T-helper 2 cell (primary cell): ENCODE results near the gene RPUSD1.
"Not testable (repeated sequence)": the region's sequence is repeated elsewhere in the genome, so short reads cannot be mapped to it uniquely, and the experiment has no call there.

Experiments used
- DNase-seq, 5 experiments: peaks; one replicate each; pipeline versions ENCODE4 v3.0.0 to v3.0.0-alpha.2; 2012 to 2022
- total RNA-seq, 2 donors: gene quantifications; one replicate each; lab custom pipeline; 2026; lab: John Stamatoyannopoulos, UW

The RPUSD1 gene, protein sequence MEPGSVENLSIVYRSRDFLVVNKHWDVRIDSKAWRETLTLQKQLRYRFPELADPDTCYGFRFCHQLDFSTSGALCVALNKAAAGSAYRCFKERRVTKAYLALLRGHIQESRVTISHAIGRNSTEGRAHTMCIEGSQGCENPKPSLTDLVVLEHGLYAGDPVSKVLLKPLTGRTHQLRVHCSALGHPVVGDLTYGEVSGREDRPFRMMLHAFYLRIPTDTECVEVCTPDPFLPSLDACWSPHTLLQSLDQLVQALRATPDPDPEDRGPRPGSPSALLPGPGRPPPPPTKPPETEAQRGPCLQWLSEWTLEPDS
- 14.3 to 18.7 reads per million in 2 donors for total RNA-seq

DNA sequence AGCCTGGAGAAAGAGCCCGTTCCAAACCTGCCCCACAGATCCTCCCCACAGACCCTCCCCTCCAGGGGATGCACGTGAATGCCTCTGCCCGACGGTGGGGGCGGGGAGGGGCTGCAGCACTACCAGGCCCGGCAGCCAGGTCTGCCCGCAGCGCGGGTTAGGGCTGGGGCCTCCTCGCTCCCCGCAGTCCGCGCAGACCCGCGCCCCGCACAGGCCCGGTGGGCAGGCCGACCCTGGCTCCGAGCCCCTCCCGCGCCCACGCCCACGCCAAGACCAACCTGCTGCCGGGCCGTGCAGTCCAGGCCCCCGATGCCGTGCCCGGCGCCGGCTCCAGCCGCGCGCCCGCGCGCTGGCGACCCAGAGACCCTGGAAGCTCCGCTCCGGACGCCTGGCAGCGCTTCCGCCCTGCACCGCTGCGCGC lies at the start of gene RPUSD1:
Gene RPUSD1, minus strand, starts transcription at position 404 of the 421 bp plus-strand sequence. CDS start 644 bp downstream, outside the sequence.
- no peak for DNase-seq

DNA sequence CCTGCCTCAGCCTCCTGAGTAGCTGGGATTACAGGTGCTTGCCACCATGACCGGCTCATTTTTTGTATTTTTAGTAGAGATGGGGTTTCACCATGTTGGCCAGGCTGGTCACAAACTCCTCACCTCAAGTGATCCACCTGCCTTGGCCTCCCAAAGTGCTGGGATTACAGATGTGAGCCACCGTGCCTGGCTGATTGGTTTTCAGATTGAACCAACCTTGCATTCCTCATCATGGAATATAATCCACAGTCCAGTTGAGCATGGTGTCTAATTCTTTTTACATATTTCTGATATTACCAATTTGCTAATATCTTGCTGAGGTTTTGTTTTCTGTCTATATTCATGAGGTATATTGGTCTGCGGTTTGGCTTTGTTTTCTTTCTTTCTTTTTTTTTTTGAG lies 48.6 kb upstream of the RPUSD1 start:
- not testable (repeated sequence) for DNase-seq

DNA sequence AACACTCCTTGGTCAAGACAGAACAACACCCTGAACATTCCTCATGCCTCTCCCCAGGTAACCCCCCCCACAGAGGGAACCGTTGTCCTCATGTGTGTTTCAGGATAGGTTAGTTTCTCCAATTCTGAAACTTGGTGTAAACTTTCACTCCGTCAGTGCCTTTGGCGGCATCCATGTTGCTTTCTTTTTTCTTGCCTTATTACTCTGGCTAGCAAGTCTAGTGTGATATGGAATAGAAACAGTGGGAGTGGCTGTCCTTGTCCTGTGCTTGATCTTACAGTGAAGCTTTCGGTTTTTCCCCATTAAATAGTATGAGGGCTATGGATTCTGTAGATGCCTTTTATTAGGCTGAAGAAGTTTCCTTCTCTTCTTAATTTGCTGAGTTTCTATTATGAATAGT lies 48.0 kb upstream of the RPUSD1 start:
- DNase-seq: no peak

DNA sequence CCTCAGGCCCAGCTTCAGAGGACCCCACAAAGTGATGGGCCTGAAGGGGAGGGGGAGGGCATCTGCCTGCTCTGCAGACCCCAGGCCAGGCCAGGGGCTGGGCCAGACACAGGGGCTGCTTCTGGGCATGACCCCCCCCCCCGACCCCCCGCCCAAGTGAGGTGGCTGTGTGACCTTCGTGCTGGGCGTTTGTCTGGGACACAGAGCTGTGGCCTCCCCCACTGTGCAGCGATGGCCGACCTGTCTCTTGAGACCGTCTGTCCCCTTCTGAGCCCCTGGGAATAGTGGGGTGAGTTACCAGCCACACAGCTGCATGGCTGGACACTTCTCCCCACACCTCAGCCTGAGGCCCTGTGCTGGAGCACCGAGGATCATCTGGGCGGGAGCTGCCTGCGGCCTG lies 47.2 kb upstream of the RPUSD1 start:
- no peak for DNase-seq

DNA sequence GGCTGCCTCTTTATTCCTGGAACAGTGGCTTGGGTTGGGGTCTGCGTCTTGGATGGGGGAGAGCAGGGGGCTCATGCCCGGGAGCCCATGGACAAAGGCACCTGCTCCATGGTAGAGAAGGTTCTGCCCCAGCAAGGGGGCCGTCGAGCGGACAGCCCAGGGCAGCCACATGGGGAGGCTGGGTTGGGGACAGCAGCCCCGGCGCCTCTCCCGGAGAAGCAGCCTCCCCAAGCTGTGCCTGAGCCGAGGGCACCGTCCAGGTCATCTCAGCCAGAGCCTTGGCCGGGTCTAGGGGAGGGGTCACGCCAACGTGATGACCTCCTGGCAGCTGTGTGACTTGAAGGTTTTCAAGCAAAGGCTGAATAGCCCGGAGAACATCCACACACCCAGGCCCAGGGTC lies 45.2 kb upstream of the RPUSD1 start:
- no peak for DNase-seq

GRCh38 chr16:832652-833336 lies 44.6 kb upstream of the RPUSD1 start:
- no peak for DNase-seq

- no peak for DNase-seq
Measured at GRCh38 chr16:831571-832413, 43.6 kb upstream of the RPUSD1 start.

- DNase-seq: no peak
Measured at GRCh38 chr16:830871-831570, 42.8 kb upstream of the RPUSD1 start.

GRCh38 chr16:830107-830870 lies 42.1 kb upstream of the RPUSD1 start:
- DNase-seq: no peak

- no peak for DNase-seq
Measured at GRCh38 chr16:828891-829290, 40.7 kb upstream of the RPUSD1 start.

DNA sequence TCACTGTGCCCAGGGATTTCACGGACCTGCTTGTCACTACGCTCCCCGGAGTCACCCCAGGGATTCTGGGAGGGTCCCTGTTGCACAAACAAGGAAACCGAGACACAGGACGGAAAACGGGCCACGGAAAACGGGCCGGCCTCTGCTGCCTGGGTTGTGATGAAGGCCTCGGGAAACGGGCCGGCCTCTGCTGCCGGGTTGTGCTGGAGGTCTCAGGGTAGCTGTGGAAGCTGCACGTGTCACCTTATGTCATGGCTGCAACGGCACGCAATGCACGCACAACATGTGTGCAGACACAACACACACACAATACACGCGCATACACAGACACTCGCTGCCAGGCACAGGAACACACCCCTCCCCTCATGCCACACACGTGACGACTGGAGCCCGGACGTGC lies 39.3 kb upstream of the RPUSD1 start:
- DNase-seq: no peak

GRCh38 chr16:825341-826061 lies 37.3 kb upstream of the RPUSD1 start:
- no peak for DNase-seq

GRCh38 chr16:824601-825000 lies 36.4 kb upstream of the RPUSD1 start:
- DNase-seq: no peak

- DNase-seq: no peak
Measured at GRCh38 chr16:824194-824593, 36.0 kb upstream of the RPUSD1 start.

- DNase-seq: no peak
Measured at GRCh38 chr16:822909-823297, 34.7 kb upstream of the RPUSD1 start.

DNA sequence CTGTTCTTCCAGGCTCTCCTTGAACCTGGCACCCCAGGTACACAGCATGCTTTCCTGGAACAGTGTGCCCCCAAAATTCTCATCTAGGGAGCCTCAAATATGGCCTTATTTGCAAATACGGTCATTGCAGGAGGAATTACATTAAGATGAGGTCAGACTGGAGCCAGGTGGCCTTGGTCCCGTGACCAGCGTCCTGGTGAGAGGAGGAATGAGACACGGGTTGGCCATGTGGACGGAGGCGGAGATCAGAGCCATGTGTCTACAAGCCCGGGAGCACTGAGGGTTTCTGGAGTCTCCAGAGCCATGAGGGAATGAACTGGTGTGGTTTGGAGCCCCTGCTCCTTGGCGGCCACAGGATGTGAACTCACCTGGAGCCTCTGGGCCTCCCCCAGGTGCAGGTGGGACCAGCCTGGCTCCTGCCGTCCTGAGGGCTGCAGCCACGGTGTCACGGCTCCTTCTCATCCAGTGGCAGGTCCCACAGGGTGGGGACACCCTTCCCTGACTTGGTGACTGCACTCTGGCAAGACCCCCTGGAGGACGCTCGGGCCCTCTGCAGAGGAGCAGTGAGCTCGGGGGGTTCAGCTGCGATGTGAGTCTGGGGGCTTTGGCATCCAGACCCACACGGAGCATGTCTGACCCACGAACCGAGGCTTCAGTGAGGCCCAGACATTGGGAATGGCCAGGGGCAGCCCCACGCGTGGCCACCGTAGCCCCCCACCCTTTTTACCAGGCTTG lies 34.2 kb upstream of the RPUSD1 start:
- no peak for DNase-seq

DNA sequence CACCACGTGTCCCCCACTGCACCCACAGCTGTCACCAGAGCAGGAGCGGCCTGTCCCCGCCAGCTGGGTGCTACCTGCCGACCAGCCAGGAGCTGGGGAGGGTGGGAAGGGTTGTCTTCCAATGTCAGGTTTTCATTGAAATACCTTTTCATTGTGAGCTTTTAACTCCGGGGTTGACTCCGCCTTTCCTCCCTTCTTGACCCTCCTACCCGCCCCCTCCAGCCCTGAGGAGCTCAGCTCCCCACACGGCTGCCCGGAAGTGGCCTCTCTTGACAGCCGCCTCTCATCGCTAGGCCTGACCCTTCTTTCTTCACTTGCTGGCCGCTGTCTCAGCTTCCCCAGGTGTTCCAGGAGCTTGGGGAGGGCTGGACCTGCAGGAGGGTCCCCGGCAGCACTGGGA lies 33.6 kb upstream of the RPUSD1 start:
- DNase-seq: no peak

DNA sequence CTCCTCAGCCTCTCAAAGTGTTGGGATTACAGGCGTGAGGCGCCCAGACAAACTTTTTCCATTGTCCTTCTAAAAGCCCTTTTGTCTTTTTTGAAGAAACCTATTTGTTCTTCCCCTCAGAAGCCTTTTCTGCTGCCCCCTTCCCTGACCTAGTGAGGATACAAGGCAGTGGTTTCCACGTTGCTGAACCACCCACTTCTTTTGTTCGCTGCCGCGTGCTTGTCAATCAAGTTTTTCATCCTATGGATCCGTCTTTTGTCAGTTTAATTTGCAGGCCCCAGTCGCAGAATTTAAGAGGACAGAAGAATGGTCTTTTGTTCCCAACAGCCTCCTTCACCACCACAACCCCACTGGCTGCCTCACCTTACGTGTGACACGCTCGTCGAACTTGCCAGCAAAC lies 32.6 kb upstream of the RPUSD1 start:
- no peak for DNase-seq

DNA sequence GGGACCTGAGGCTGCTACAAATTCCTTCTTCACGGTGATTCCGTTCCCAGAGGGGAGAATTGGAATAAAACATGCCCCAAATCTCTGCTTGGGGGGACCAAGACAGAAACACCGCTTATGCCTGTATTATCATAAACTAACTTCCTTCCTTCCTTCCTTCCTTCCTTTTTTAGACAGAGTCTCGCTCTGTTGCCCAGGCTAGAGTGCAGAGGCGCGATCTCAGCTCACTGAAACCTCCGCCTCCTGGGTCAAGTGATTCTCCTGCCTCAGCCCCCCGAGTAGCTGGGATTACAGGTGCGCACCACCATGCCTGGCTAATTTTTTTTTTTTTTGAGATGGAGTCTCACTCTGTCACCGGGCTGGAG lies 31.8 kb upstream of the RPUSD1 start:
- not testable (repeated sequence) for DNase-seq

DNA sequence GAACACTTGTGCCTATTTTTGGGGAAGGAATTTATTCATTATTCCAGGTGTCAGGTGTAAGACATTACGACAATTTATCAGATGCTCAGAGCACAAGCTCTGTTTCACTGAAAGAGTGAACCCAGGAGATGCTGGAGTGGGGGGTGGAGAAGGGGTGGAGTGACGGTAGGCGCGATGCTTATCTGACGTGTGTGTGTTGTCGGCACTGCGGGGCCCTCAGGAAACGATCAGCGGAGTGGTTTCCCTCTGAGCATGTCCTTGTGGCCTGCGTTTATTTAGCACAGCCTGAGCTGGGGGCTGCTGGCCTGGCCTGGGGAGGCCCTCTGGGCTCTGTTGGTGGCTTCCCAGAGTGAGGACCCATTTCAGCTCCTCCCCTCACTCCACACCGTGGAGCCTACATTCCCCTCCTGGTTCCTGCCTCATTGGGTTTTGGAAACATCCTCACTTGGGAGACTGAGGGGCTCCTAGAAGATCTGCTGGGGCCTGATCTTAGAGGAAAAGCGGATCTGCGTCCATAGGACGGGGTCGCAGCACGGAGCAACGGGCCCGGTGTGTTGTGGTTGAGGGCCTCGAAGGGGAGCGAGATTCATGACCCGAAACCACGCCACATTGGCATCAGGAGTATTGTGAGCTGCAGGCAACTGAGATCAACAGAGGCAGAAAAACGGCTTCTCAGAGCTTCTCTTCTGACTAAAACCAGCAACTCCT lies 31.3 kb upstream of the RPUSD1 start:
- peak in 3 of 5 experiments; percentile 14 to 95 (median 51) for DNase-seq
